ENCODE results near the gene PAX7. TPM values are rescaled to one million over a fixed set of nuclear protein-coding genes. Genes with fewer than 3 reads are reported as not detected.

The PAX7 gene
- total RNA-seq, 4 donors from 2014 or later = not detected

- TF ChIP-seq CTCF (IDR thresholded peaks at IDR 0.05; ENCODE audit: low read depth) = no peak
Observed at GRCh38 chr1:18746981-18747380, 116.3 kb downstream of the PAX7 start.

GRCh38 chr1:18747671-18748070 is 117.0 kb downstream of the PAX7 start:
- no peak for TF ChIP-seq CTCF (IDR thresholded peaks at IDR 0.05; ENCODE audit: low read depth)

GRCh38 chr1:18748435-18748834 is 117.8 kb downstream of the PAX7 start:
- no peak for TF ChIP-seq CTCF (IDR thresholded peaks at IDR 0.05; ENCODE audit: low read depth)

DNA sequence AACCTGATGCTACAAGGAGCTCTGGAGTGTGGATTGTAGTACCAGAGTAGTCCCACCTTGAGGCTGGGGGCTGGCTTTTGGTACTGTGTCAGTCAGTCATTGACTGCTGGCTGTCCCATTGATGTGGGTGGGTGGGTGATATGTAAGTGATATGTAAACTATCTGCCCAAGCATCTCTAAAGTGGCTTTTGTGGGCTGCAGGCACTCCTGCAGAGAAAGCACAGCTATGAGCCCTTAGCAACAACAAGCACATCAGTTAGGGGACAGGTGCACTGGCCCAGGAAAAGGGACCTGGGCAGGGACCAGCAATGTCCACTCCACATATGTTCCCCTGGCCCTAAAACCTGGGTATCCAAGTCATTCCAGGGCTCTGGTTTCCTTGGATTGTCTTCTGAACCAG is 118.9 kb downstream of the PAX7 start:
- no peak for TF ChIP-seq CTCF (IDR thresholded peaks at IDR 0.05; ENCODE audit: low read depth)

DNA sequence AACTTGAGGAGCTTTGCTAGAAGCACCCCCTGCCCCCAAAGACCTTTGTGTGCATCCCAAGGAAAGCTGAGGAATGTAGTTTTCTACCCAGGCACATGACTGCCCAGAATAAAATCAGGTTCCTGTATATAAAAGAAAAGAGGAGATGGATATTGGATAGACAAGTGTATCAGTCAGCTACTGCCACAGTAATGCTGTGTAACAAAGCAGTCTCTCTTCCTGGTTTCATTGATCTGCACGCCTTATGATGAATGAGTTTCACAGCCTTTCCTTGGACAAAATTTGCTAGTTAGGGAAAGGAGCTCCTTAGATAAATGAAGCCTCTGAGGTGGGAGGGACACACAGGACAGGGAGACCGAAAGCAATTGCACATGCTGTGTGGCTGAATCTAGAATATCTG is 120.0 kb downstream of the PAX7 start:
- no peak for TF ChIP-seq CTCF (IDR thresholded peaks at IDR 0.05; ENCODE audit: low read depth)

DNA sequence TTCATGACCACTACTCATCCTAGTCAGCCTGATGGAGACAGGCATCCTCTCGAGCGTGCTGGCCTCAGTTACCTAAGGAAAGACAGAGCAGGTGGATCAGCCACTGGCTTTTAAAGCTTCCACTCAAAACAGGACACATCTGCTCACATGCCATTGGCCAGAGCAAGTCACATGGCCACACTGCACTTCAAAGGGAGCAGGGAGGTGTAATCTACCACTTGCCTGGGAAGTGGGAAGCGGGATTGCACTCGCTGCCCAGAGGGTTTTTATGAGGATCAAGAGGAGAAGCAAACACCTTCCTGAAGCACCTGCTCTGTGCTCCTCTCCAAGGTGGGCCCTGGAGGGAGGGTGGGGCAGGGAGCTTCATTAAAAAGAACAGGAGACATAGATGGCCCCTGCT is 120.8 kb downstream of the PAX7 start:
- TF ChIP-seq CTCF (IDR thresholded peaks at IDR 0.05; ENCODE audit: low read depth) = no peak

GRCh38 chr1:18752409-18752808 is 121.8 kb downstream of the PAX7 start:
- TF ChIP-seq CTCF (IDR thresholded peaks at IDR 0.05; ENCODE audit: low read depth) = no peak
